Stimulated activated CD8-positive, alpha-beta memory T cell treated with anti-CD3 and anti-CD28 coated beads, Interleukin-7, amount 100 ng/mL, for 48 hours (primary cell): ENCODE measurements around the gene BCAS4.
"Not testable (repeated sequence)": the region's sequence is repeated elsewhere in the genome, so short reads cannot be mapped to it uniquely, and the experiment has no call there.

ENCODE experiments used
- DNase-seq, 2 donors: peaks; one replicate each; pipeline ENCODE4 v3.0.0-alpha.2; 2020; ENCODE audit warnings: low read depth in 1 of 2; ENCODE audit errors: extremely low read depth in 1 of 2

BCAS4 gene

GRCh38 chr20:50874111-50874757 lies 79.4 kb downstream of the BCAS4 start:
- DNase-seq = no peak

- DNase-seq = no peak
Observed at GRCh38 chr20:50874758-50875665, 80.2 kb downstream of the BCAS4 start.

GRCh38 chr20:50876063-50876685 lies 81.3 kb downstream of the BCAS4 start:
- DNase-seq = no peak

GRCh38 chr20:50876816-50877215 lies 82.0 kb downstream of the BCAS4 start:
- no peak for DNase-seq

GRCh38 chr20:50877232-50877743 lies 82.4 kb downstream of the BCAS4 start:
- no peak for DNase-seq

- DNase-seq = no peak
Observed at GRCh38 chr20:50879649-50880550, 85.0 kb downstream of the BCAS4 start.

GRCh38 chr20:50881759-50882424 lies 87.0 kb downstream of the BCAS4 start:
- not testable (repeated sequence) for DNase-seq

GRCh38 chr20:50883856-50884255 lies 89.0 kb downstream of the BCAS4 start:
- no peak for DNase-seq

- DNase-seq = no peak
Observed at GRCh38 chr20:50885068-50885467, 90.2 kb downstream of the BCAS4 start.

- DNase-seq = no peak
Observed at GRCh38 chr20:50885781-50886180, 90.9 kb downstream of the BCAS4 start.

GRCh38 chr20:50886184-50886790 lies 91.4 kb downstream of the BCAS4 start:
- no peak for DNase-seq

- no peak for DNase-seq
Observed at GRCh38 chr20:50887576-50887975, 92.7 kb downstream of the BCAS4 start.

GRCh38 chr20:50891138-50891537 lies 96.3 kb downstream of the BCAS4 start:
- DNase-seq = no peak

GRCh38 chr20:50892394-50892793 lies 97.5 kb downstream of the BCAS4 start:
- DNase-seq = no peak

GRCh38 chr20:50893620-50894019 lies 98.8 kb downstream of the BCAS4 start:
- DNase-seq = no peak

GRCh38 chr20:50895111-50895830 lies 100.4 kb downstream of the BCAS4 start:
- no peak for DNase-seq

GRCh38 chr20:50898475-50898874 lies 103.6 kb downstream of the BCAS4 start:
- no peak for DNase-seq

- no peak for DNase-seq
Observed at GRCh38 chr20:50900261-50900660, 105.4 kb downstream of the BCAS4 start.

GRCh38 chr20:50901301-50901700 lies 106.4 kb downstream of the BCAS4 start:
- no peak for DNase-seq
